Colonic mucosa (tissue), 4 donors: ENCODE results near the gene CCDC102A. TPM values are rescaled to one million over a fixed set of nuclear protein-coding genes. Genes with fewer than 3 reads are reported as not detected.

Experiments
- DNase-seq: peaks from one replicate; pipeline ENCODE4 v3.0.0-alpha.2; 2020
- H3K27ac ChIP-seq: fragments of 200-600 bp; one replicate; pipeline ENCODE4 v1.8.0; 2021
- H3K27me3 ChIP-seq: fragments of 200-600 bp; one replicate; pipeline ENCODE4 v1.8.0; 2021
- H3K36me3 ChIP-seq: fragments of 200-600 bp; one replicate; pipeline ENCODE4 v1.8.0; 2021
- H3K4me1 ChIP-seq: fragments of 200-600 bp; one replicate; pipeline ENCODE4 v1.8.0; 2021; ENCODE audit warnings: mild to moderate bottlenecking
- H3K4me3 ChIP-seq: fragments of 200-600 bp; one replicate; pipeline ENCODE4 v1.8.0; 2021
- H3K9ac ChIP-seq, 2 donors: one replicate each; pipeline ENCODE4 v1.7.0; 2013; ENCODE audit warnings: control low read depth in 2 of 2, low read depth in 2 of 2, low read length in 2 of 2
- H3K9me3 ChIP-seq: fragments of 200-600 bp; one replicate; pipeline ENCODE4 v1.8.0; 2021
- intact Hi-C: fragments of 100-400 bp; cut with DNase I; formaldehyde crosslinking; loops from one replicate; pipeline ENCODE4 v1.14.1; 2022
- total RNA-seq, 2 donors: library from RNA; stranded (reverse); fragmentation: NEBNext Ultra II Directional in 1 of 2; extraction: Animal tissue kit (Norgen Biotek cat#: 25700) in 1 of 2; gene quantifications; one replicate each; pipeline ENCODE4 v1.2.1, GENCODE V29; 2021
- TF ChIP-seq, protein P1 (sequence below): fragments of 200-600 bp; IDR thresholded peaks from one replicate; pipeline ENCODE4 v1.8.0; 2022; ENCODE audit warnings: antibody characterized with exemption, mild to moderate bottlenecking
- donor health status: healthy.
- donor health status: DM: no; HTN: no; CAD: no.
- donor health status: DM: no; HTN: no; CAD: no.

CCDC102A gene
- total RNA-seq, 2 donors from 2014 or later = 1.9 to 2.5 TPM

DNA sequence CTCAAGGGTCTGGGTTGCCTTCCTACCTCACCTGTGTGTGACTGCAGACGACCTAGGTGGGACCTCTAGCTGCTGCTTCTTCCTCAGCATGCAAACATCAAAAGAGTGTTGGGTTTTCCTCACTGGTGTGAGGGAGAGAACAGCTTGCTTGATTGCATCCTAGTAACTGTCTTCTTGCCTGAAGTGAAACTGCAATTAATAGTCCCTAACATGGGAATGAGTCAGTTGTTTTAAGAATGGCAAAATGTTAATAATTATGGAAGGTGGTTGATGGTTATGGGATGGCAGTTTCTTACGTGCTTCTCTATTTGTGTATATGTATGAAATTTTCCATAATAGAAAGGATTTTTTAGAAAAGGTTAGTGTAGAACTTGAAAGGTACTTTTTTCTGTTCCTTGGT lies 68.0 kb downstream of the CCDC102A start:
- H3K9ac ChIP-seq = no peak overlapping the region
- intact Hi-C loops = loop anchor here (5.0 kb wide), 1 partner anchor 49 kb away; no protein-coding TSS in a partner anchor
- no peak overlapping the region for H3K27ac ChIP-seq
- H3K4me3 ChIP-seq = no peak overlapping the region
- TF ChIP-seq, protein P1, sequence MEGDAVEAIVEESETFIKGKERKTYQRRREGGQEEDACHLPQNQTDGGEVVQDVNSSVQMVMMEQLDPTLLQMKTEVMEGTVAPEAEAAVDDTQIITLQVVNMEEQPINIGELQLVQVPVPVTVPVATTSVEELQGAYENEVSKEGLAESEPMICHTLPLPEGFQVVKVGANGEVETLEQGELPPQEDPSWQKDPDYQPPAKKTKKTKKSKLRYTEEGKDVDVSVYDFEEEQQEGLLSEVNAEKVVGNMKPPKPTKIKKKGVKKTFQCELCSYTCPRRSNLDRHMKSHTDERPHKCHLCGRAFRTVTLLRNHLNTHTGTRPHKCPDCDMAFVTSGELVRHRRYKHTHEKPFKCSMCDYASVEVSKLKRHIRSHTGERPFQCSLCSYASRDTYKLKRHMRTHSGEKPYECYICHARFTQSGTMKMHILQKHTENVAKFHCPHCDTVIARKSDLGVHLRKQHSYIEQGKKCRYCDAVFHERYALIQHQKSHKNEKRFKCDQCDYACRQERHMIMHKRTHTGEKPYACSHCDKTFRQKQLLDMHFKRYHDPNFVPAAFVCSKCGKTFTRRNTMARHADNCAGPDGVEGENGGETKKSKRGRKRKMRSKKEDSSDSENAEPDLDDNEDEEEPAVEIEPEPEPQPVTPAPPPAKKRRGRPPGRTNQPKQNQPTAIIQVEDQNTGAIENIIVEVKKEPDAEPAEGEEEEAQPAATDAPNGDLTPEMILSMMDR = no peak
- DNase-seq = no peak
- peaks cover 17% of the 10 kb centered on the region for H3K36me3 ChIP-seq
- H3K27me3 ChIP-seq = no peaks in the 10 kb centered on the region
- H3K9me3 ChIP-seq = no peaks in the 10 kb centered on the region
- H3K4me1 ChIP-seq = peaks cover 11% of the 10 kb centered on the region

DNA sequence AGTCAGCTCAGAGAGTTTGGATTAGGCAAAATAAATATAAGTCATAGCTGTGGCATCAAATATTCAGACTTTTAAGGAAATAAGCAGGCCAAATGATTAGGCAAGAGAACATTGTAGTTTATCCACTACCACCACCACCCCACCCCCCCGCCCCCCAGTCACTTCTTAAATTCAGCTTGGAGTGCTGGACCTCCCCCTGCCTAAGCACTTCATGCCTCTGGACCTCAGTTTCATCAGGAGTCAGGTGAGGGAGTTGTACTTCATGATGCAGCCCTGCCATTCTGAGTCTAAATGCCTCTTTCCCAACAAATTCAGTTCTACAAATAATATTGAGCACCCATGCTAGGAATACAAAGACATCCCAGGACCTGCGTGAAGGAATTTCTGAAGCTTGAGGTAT lies 71.8 kb downstream of the CCDC102A start:
- intact Hi-C loops = no loop called here
- DNase-seq = no peak
- Histone ChIP-seq H3K36me3 (peaks cover 21% of the 10 kb centered on the region), H3K9ac (no peak overlapping the region), H3K4me3 (no peak overlapping the region), H3K27me3 (no peaks in the 10 kb centered on the region), H3K9me3 (no peaks in the 10 kb centered on the region), H3K4me1 (no peaks in the 10 kb centered on the region), H3K27ac (no peak overlapping the region)
- TF ChIP-seq, protein P1 = no peak

DNA sequence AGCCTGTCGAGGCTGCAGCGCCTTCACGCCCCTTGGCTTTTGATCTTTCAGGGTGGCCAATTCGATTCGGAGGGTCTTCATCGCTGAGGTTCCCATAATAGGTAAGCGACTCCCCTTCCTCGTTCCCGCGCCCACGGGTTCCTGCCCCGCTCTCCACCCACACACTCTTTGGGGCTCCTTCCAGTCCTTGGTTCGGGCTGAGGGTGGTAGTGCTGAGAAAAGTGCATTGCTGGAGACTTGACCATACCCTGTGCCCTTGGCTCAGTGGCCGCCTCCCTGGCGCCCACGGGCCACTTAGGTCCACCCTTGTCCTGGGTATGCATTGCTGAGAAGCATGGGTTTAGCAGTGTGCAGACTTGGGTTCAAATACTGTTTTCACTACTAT lies 73.4 kb downstream of the CCDC102A start:
- Histone ChIP-seq H3K9ac (peak overlapping the region; percentile 79 to 96), H3K9me3 (no peaks in the 10 kb centered on the region), H3K36me3 (peaks cover 15% of the 10 kb centered on the region), H3K27ac (peak overlapping the region; percentile 60), H3K4me3 (peak overlapping the region; percentile 100), H3K4me1 (no peaks in the 10 kb centered on the region), H3K27me3 (no peaks in the 10 kb centered on the region)
- intact Hi-C loops = no loop called here
- no peak for DNase-seq
- TF ChIP-seq, protein P1 = no peak

DNA sequence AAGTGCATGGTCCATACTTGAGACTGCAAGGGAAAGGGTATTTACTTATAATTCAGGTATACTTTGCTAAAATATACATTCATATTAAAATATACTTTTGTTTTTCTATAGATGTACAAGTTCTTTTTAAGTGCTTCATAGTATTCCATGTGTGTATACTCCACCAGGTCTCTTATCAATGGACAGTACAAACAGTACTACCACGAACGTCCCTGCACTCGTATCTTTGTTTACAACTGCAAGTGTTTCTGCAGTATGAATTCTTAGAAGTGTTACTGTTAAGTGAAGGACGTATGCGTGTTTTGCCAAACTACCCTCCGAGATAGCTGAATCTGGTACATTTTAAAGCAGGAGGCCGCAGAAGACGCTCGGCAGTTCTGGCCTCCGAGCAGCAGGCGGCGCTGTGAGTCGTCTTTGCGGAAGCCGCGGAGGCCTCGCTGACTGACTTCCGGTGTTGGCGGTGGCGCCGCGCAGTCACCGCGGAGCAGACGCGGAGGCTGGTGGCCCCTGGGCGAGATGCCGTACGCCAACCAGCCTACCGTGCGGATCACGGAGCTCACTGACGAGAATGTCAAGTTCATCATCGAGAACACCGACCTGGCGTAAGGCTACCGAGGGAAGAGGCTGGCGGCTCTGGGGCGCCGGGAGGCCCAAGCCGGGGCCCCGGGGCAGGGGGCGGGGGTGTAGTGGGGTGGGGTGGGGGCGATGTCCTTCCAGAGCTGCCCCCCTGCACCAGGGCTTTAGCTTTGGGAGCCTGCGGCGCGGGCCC lies 74.0 kb downstream of the CCDC102A start, which contains the start of gene POLR2C:
POLR2C (plus strand) TSS at position 471 of the 769 bp plus-strand sequence; CDS start at position 517, 46 bp downstream.
- TF ChIP-seq, protein P1 = peak; percentile 93
- Histone ChIP-seq H3K27ac (peak within 1 kb of the TSS; percentile 60), H3K9ac (peak within 1 kb of the TSS; percentile 79 to 96), H3K4me3 (peak within 1 kb of the TSS; percentile 100), H3K36me3 (peaks cover 15% of the 10 kb centered on the region), H3K27me3 (no peaks in the 10 kb centered on the region), H3K4me1 (no peaks in the 10 kb centered on the region), H3K9me3 (no peaks in the 10 kb centered on the region)
- peak; percentile 89 for DNase-seq
- intact Hi-C loops = no loop called here

Other genes starting within 250 kb of the CCDC102A start
- gene CCL22, start 177.8 kb downstream of the CCDC102A start, total RNA-seq = 1 to 10 TPM in 1 of 2 donors, under 1 TPM in 1; 0.24 to 1.7 TPM
- gene CX3CL1, start 164.1 kb downstream of the CCDC102A start, total RNA-seq = 1 to 10 TPM; 1.8 to 4.6 TPM
- gene CCL17, start 131.8 kb downstream of the CCDC102A start, total RNA-seq = not detected
- gene CIAPIN1, start 89.2 kb downstream of the CCDC102A start, total RNA-seq = 10 to 100 TPM; 54.9 to 67.4 TPM
- gene COQ9, start 89.1 kb downstream of the CCDC102A start, total RNA-seq = 100 to 1,000 TPM; 104 to 125 TPM
- 10 to 100 TPM; 55.7 to 56.0 TPM for gene POLR2C, start 73.9 kb downstream of the CCDC102A start, total RNA-seq
- 100 to 1,000 TPM; 121 to 141 TPM for gene DOK4, start 50.1 kb downstream of the CCDC102A start, total RNA-seq
- gene ADGRG5, start 6.1 kb upstream of the CCDC102A start, total RNA-seq = 1 to 10 TPM; 1.4 to 3.0 TPM
- gene ADGRG1, start 92.1 kb upstream of the CCDC102A start, total RNA-seq = 100 to 1,000 TPM in 1 of 2 donors, 10 to 100 TPM in 1; 68.9 to 126 TPM
- under 1 TPM; 0.27 to 0.82 TPM for gene ADGRG3, start 131.7 kb upstream of the CCDC102A start, total RNA-seq
- gene DRC7, start 158.2 kb upstream of the CCDC102A start, total RNA-seq = not detected
- 10 to 100 TPM; 17.0 to 26.3 TPM for gene KATNB1, start 199.2 kb upstream of the CCDC102A start, total RNA-seq